ENCODE measurements around the gene CFAP298.

Gene CFAP298

DNA sequence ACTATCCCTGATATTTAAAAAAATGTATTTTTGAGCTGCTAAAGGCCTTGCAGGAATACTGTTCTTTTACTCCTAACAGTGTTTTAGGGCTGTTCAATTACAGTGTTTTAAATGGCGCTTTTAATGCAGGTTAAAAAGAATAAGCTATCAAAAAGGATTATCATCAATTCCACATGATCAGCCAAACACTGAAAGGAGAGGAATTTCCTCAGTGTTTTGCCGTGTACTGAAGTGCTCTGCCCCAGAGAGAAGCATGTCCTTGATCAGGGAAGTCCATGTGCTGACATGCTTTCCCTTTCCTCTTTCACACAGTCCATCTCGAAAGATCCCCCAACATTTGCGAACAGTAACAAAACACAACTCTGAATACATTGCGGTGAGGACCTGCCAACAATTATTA, 3.3 kb downstream of the CFAP298 start:
- H3K4me3 ChIP-seq (ENCODE audit: low read depth, low read length): no peak overlapping the region
- no peak for DNase-seq (ENCODE audit: low read depth)
- TF ChIP-seq, protein P1, sequence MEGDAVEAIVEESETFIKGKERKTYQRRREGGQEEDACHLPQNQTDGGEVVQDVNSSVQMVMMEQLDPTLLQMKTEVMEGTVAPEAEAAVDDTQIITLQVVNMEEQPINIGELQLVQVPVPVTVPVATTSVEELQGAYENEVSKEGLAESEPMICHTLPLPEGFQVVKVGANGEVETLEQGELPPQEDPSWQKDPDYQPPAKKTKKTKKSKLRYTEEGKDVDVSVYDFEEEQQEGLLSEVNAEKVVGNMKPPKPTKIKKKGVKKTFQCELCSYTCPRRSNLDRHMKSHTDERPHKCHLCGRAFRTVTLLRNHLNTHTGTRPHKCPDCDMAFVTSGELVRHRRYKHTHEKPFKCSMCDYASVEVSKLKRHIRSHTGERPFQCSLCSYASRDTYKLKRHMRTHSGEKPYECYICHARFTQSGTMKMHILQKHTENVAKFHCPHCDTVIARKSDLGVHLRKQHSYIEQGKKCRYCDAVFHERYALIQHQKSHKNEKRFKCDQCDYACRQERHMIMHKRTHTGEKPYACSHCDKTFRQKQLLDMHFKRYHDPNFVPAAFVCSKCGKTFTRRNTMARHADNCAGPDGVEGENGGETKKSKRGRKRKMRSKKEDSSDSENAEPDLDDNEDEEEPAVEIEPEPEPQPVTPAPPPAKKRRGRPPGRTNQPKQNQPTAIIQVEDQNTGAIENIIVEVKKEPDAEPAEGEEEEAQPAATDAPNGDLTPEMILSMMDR (IDR thresholded peaks at IDR 0.05; ENCODE audit: low read depth, low read length, missing control alignments): no peak

DNA sequence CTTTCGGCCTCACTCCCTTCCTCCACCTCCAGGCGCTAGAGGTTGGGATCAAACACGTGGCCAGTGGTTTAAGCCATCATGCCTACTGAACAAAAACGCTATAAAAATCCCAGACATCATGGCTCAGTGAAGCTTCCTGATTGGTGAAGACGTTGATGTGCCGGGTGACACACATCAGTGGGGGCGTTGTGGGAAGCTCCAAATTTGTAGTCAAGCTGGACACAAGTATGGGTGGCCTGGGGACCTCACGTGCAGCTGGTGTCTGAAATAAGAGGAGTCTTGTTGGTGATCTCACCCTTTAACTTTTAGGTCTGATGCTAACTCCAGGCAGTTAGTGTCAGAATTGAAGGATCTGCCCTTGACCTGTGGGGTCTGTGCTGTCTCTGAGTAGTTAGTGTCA, 6.7 kb downstream of the CFAP298 start:
- DNase-seq (ENCODE audit: low read depth): no peak
- TF ChIP-seq, protein P1 (IDR thresholded peaks at IDR 0.05; ENCODE audit: low read depth, low read length, missing control alignments): no peak
- H3K4me3 ChIP-seq (ENCODE audit: low read depth, low read length): no peak overlapping the region

DNA sequence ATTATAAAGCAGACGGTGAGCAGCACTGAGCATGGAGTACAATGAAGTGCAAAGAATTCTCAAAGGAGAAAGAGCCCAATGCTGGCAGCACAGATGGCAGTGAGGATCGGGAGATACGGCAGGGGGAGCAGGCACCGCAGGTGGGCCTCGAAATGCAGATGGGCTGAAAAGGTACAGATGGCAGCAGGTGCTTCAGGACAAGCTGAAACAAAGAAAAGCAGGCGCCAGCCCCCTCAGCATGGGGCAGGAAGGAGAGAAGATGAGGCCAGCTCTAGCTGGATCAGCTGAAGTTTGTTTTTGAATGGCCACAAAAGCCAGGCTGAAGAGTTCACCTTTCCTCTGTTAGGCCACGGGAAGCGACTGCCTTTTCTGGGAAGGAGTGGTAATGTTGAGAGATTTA, 7.7 kb downstream of the CFAP298 start:
- H3K4me3 ChIP-seq (ENCODE audit: low read depth, low read length): no peak overlapping the region
- TF ChIP-seq, protein P1 (IDR thresholded peaks at IDR 0.05; ENCODE audit: low read depth, low read length, missing control alignments): no peak
- no peak for DNase-seq (ENCODE audit: low read depth)

DNA sequence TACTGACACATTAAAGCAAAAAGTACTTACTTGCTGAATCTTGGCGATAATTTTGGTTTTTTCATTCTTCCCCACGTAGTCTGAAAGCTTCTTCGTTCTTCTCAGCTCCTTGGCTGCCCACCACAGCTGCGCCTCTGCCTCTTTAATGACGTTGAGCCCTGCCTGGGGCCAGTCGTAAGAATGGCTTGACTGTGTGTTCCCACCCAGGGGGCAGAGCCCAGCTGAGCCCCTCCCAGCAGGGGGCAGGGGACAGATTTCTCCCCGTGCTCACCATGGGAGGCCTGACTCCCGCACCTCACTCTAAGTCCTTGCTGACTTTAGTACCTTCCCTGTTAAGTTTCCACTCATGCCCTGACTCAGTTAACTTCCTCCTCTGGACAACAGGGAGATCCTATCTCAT, 9.0 kb downstream of the CFAP298 start:
- no peak overlapping the region for H3K4me3 ChIP-seq (ENCODE audit: low read depth, low read length)
- DNase-seq (ENCODE audit: low read depth): no peak
- TF ChIP-seq, protein P1 (IDR thresholded peaks at IDR 0.05; ENCODE audit: low read depth, low read length, missing control alignments): no peak

DNA sequence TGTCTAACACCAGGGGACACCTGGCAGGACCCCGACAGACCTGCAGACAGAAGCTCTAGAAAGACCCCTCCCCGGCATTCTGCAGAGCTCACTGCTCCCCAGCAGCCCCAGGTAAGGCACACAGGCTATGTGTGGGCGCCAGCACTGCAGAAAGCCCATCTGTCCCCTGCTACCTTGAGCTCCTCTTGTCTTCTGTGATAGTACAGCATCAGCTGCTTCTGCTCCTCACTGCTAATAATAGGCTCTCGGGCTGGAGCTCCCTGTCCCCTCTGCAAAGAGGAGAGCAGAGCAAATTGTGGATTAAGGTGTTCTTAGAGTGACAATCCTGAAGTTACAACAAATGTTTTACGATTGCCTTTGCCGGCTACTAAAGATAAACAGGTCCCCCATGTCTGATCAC, 10.1 kb downstream of the CFAP298 start:
- no peak for DNase-seq (ENCODE audit: low read depth)
- no peak overlapping the region for H3K4me3 ChIP-seq (ENCODE audit: low read depth, low read length)
- TF ChIP-seq, protein P1 (IDR thresholded peaks at IDR 0.05; ENCODE audit: low read depth, low read length, missing control alignments): no peak

DNA sequence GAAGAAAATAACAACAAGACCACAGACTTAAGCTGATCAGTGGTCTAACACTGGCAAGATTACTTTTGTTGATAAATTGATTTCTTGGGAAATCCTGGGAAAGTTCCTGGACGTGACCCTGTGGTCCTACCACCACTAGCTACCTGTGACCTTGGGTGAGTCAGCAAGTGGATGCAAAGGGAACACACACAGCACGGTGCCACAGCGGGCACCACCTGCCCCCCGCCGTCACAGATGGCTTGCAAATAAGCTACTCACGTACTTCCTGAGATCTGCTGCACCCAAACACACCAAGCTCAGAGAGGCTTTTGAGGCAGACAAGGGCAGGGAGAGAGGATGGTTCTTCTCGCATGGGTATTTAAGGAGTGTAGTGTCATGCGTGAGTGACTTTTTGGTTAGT, 12.7 kb downstream of the CFAP298 start:
- no peak for DNase-seq (ENCODE audit: low read depth)
- TF ChIP-seq, protein P1 (IDR thresholded peaks at IDR 0.05; ENCODE audit: low read depth, low read length, missing control alignments): no peak
- H3K4me3 ChIP-seq (ENCODE audit: low read depth, low read length): no peak overlapping the region

DNA sequence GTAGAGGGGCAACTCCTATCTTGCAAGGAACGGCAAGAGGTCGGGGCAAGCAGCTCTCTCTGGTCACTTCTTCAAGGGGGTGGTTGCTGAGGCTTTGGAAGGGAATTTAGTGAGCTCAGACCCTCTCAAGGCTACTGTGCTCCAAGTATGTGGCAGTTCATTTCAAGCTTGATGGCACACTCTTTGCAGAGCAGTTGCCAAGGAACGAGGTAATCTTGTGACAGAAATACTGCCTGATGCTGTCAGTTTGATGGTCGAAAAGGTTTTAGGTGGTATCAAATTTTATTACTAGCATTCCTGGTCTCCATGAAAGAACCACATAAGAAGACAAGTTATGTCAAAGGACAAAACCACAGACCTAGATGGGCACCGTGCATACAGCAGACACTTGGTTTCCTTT, 13.1 kb downstream of the CFAP298 start:
- DNase-seq (ENCODE audit: low read depth): no peak
- TF ChIP-seq, protein P1 (IDR thresholded peaks at IDR 0.05; ENCODE audit: low read depth, low read length, missing control alignments): no peak
- no peak overlapping the region for H3K4me3 ChIP-seq (ENCODE audit: low read depth, low read length)

All from GM12864 (cell line).